ENCODE measurements around the gene SMG6.
"Not testable (repeated sequence)": the region's sequence is repeated elsewhere in the genome, so short reads cannot be mapped to it uniquely, and the experiment has no call there.

The SMG6 gene

GRCh38 chr17:2323629-2324314 is 20.2 kb upstream of the SMG6 start:
- CTCF ChIA-PET = interaction anchor here (1.4 kb wide), 1 partner anchor 8 kb away, joined by 4 read pairs; no protein-coding TSS in a partner anchor
- peaks cover 20 to 66% (median 48%) of the 10 kb centered on the region in 4 experiments for H3K36me3 ChIP-seq (ENCODE audit: control insufficient read depth in 4 of 4, insufficient read depth in 4 of 4, low read length in 3 of 4)

GRCh38 chr17:2321399-2321798 is 17.8 kb upstream of the SMG6 start:
- Histone ChIP-seq H3K27ac (ENCODE audit: insufficient read depth in 1 of 2, low read depth in 1 of 2, low read length in 2 of 2, poor library complexity in 1 of 2, severe bottlenecking in 2 of 2) (no peak overlapping the region), H3K4me3 (ENCODE audit: control insufficient read depth in 1 of 7, extremely low read depth in 1 of 7, insufficient read depth in 4 of 7, low read depth in 2 of 7, low read length in 6 of 7) (no peak overlapping the region), H3K36me3 (ENCODE audit: control insufficient read depth in 4 of 4, insufficient read depth in 4 of 4, low read length in 3 of 4) (peaks cover 20 to 50% (median 40%) of the 10 kb centered on the region in 4 experiments), H3K27me3 (replicated peaks in 2 of 5; ENCODE audit: control insufficient read depth in 4 of 5, insufficient read depth in 5 of 5, low read length in 4 of 5) (no peaks in the 10 kb centered on the region), H3K9me3 (ENCODE audit: control extremely low read depth in 1 of 5, control insufficient read depth in 4 of 5, insufficient read depth in 2 of 5, low read depth in 1 of 5, low read length in 4 of 5) (no peaks in the 10 kb centered on the region), H3K4me1 (ENCODE audit: control extremely low read depth in 1 of 4, control insufficient read depth in 4 of 4, insufficient read depth in 4 of 4, low read length in 3 of 4) (peaks cover 0 to 3% (median 0%) of the 10 kb centered on the region in 4 experiments)
- POLR2A ChIA-PET = interaction anchor here (0.6 kb wide), 1 partner anchor 12 kb away, joined by 4 read pairs; no protein-coding TSS in a partner anchor
- WGBS (ENCODE audit: insufficient coverage) = 100% methylated on average over 1 of the region's 1 CpG
- no peak for DNase-seq
- CTCF ChIA-PET = interaction anchor here (3.1 kb wide), 1 partner anchor 14 kb away, joined by 9 read pairs; no protein-coding TSS in a partner anchor

More at GRCh38 chr17:2323629-2324314, 20.2 kb upstream of the SMG6 start:
- POLR2A ChIA-PET = no interaction called here
- 92% methylated on average over 2 of the region's 2 CpGs for WGBS (ENCODE audit: insufficient coverage)
- Histone ChIP-seq H3K27ac (ENCODE audit: insufficient read depth in 1 of 2, low read depth in 1 of 2, low read length in 2 of 2, poor library complexity in 1 of 2, severe bottlenecking in 2 of 2) (no peak overlapping the region), H3K4me3 (ENCODE audit: control insufficient read depth in 1 of 7, extremely low read depth in 1 of 7, insufficient read depth in 4 of 7, low read depth in 2 of 7, low read length in 6 of 7) (no peak overlapping the region), H3K4me1 (ENCODE audit: control extremely low read depth in 1 of 4, control insufficient read depth in 4 of 4, insufficient read depth in 4 of 4, low read length in 3 of 4) (peaks cover 0 to 1% (median 0%) of the 10 kb centered on the region in 4 experiments), H3K27me3 (replicated peaks in 2 of 5; ENCODE audit: control insufficient read depth in 4 of 5, insufficient read depth in 5 of 5, low read length in 4 of 5) (no peaks in the 10 kb centered on the region), H3K9me3 (ENCODE audit: control extremely low read depth in 1 of 5, control insufficient read depth in 4 of 5, insufficient read depth in 2 of 5, low read depth in 1 of 5, low read length in 4 of 5) (no peaks in the 10 kb centered on the region)
- DNase-seq = no peak

GRCh38 chr17:2319051-2319450 is 15.5 kb upstream of the SMG6 start:
- H3K9me3 ChIP-seq (ENCODE audit: control extremely low read depth in 1 of 5, control insufficient read depth in 4 of 5, insufficient read depth in 2 of 5, low read depth in 1 of 5, low read length in 4 of 5) = no peaks in the 10 kb centered on the region
- no peaks in the 10 kb centered on the region for H3K27me3 ChIP-seq (replicated peaks in 2 of 5; ENCODE audit: control insufficient read depth in 4 of 5, insufficient read depth in 5 of 5, low read length in 4 of 5)
- ChIA-PET CTCF (interaction anchor here (3.1 kb wide), 1 partner anchor 12 kb away, joined by 9 read pairs; no protein-coding TSS in a partner anchor), POLR2A (no interaction called here)
- no peak overlapping the region for H3K4me3 ChIP-seq (ENCODE audit: control insufficient read depth in 1 of 7, extremely low read depth in 1 of 7, insufficient read depth in 4 of 7, low read depth in 2 of 7, low read length in 6 of 7)
- peaks cover 0 to 3% (median 0%) of the 10 kb centered on the region in 4 experiments for H3K4me1 ChIP-seq (ENCODE audit: control extremely low read depth in 1 of 4, control insufficient read depth in 4 of 4, insufficient read depth in 4 of 4, low read length in 3 of 4)
- no peak overlapping the region for H3K27ac ChIP-seq (ENCODE audit: insufficient read depth in 1 of 2, low read depth in 1 of 2, low read length in 2 of 2, poor library complexity in 1 of 2, severe bottlenecking in 2 of 2)
- no peak for DNase-seq
- H3K36me3 ChIP-seq (ENCODE audit: control insufficient read depth in 4 of 4, insufficient read depth in 4 of 4, low read length in 3 of 4) = peaks cover 11 to 28% (median 22%) of the 10 kb centered on the region in 4 experiments

GRCh38 chr17:2317796-2318195 is 14.2 kb upstream of the SMG6 start:
- H3K27ac ChIP-seq (ENCODE audit: insufficient read depth in 1 of 2, low read depth in 1 of 2, low read length in 2 of 2, poor library complexity in 1 of 2, severe bottlenecking in 2 of 2) = no peak overlapping the region
- DNase-seq = no peak
- H3K4me1 ChIP-seq (ENCODE audit: control extremely low read depth in 1 of 4, control insufficient read depth in 4 of 4, insufficient read depth in 4 of 4, low read length in 3 of 4) = peaks cover 0 to 3% (median 0%) of the 10 kb centered on the region in 4 experiments
- ChIA-PET POLR2A (interaction anchor here (0.9 kb wide), 1 partner anchor 9 kb away, joined by 6 read pairs; no protein-coding TSS in a partner anchor), CTCF (interaction anchor here (1.4 kb wide), 1 partner anchor 64 kb away, joined by 3 read pairs; no protein-coding TSS in a partner anchor)
- no peaks in the 10 kb centered on the region for H3K9me3 ChIP-seq (ENCODE audit: control extremely low read depth in 1 of 5, control insufficient read depth in 4 of 5, insufficient read depth in 2 of 5, low read depth in 1 of 5, low read length in 4 of 5)
- 97% methylated on average over 3 of the region's 3 CpGs for WGBS (ENCODE audit: insufficient coverage)
- H3K27me3 ChIP-seq (replicated peaks in 2 of 5; ENCODE audit: control insufficient read depth in 4 of 5, insufficient read depth in 5 of 5, low read length in 4 of 5) = no peaks in the 10 kb centered on the region
- H3K4me3 ChIP-seq (ENCODE audit: control insufficient read depth in 1 of 7, extremely low read depth in 1 of 7, insufficient read depth in 4 of 7, low read depth in 2 of 7, low read length in 6 of 7) = no peak overlapping the region
- peaks cover 0 to 15% (median 10%) of the 10 kb centered on the region in 4 experiments for H3K36me3 ChIP-seq (ENCODE audit: control insufficient read depth in 4 of 4, insufficient read depth in 4 of 4, low read length in 3 of 4)

GRCh38 chr17:2316916-2317205 is 13.3 kb upstream of the SMG6 start:
- DNase-seq; H3K4me3 ChIP-seq (ENCODE audit: control insufficient read depth in 1 of 7, extremely low read depth in 1 of 7, insufficient read depth in 4 of 7, low read depth in 2 of 7, low read length in 6 of 7); H3K9me3 ChIP-seq (ENCODE audit: control extremely low read depth in 1 of 5, control insufficient read depth in 4 of 5, insufficient read depth in 2 of 5, low read depth in 1 of 5, low read length in 4 of 5); H3K4me1 ChIP-seq (ENCODE audit: control extremely low read depth in 1 of 4, control insufficient read depth in 4 of 4, insufficient read depth in 4 of 4, low read length in 3 of 4); POLR2A ChIA-PET; H3K27me3 ChIP-seq (replicated peaks in 2 of 5; ENCODE audit: control insufficient read depth in 4 of 5, insufficient read depth in 5 of 5, low read length in 4 of 5); H3K27ac ChIP-seq (ENCODE audit: insufficient read depth in 1 of 2, low read depth in 1 of 2, low read length in 2 of 2, poor library complexity in 1 of 2, severe bottlenecking in 2 of 2): not testable (repeated sequence)
- CTCF ChIA-PET = interaction anchor here (1.4 kb wide), 1 partner anchor 65 kb away, joined by 3 read pairs; no protein-coding TSS in a partner anchor
- 98% methylated on average over 5 of the region's 7 CpGs for WGBS (ENCODE audit: insufficient coverage)
- peaks cover 0 to 10% (median 4%) of the 10 kb centered on the region in 4 experiments for H3K36me3 ChIP-seq (ENCODE audit: control insufficient read depth in 4 of 4, insufficient read depth in 4 of 4, low read length in 3 of 4)

GRCh38 chr17:2312736-2313135 is 9.2 kb upstream of the SMG6 start:
- Histone ChIP-seq H3K36me3 (ENCODE audit: control insufficient read depth in 4 of 4, insufficient read depth in 4 of 4, low read length in 3 of 4) (no peaks in the 10 kb centered on the region), H3K9me3 (ENCODE audit: control extremely low read depth in 1 of 5, control insufficient read depth in 4 of 5, insufficient read depth in 2 of 5, low read depth in 1 of 5, low read length in 4 of 5) (no peaks in the 10 kb centered on the region), H3K27me3 (replicated peaks in 2 of 5; ENCODE audit: control insufficient read depth in 4 of 5, insufficient read depth in 5 of 5, low read length in 4 of 5) (no peaks in the 10 kb centered on the region), H3K4me1 (ENCODE audit: control extremely low read depth in 1 of 4, control insufficient read depth in 4 of 4, insufficient read depth in 4 of 4, low read length in 3 of 4) (no peaks in the 10 kb centered on the region), H3K4me3 (ENCODE audit: control insufficient read depth in 1 of 7, extremely low read depth in 1 of 7, insufficient read depth in 4 of 7, low read depth in 2 of 7, low read length in 6 of 7) (no peak overlapping the region), H3K27ac (ENCODE audit: insufficient read depth in 1 of 2, low read depth in 1 of 2, low read length in 2 of 2, poor library complexity in 1 of 2, severe bottlenecking in 2 of 2) (no peak overlapping the region)
- DNase-seq = no peak
- ChIA-PET CTCF (no interaction called here), POLR2A (no interaction called here)
- WGBS (ENCODE audit: insufficient coverage) = 93% methylated on average over 4 of the region's 5 CpGs

- CTCF ChIA-PET = no interaction called here
- no peak for DNase-seq
- Histone ChIP-seq H3K36me3 (ENCODE audit: control insufficient read depth in 4 of 4, insufficient read depth in 4 of 4, low read length in 3 of 4) (peaks cover 0 to 2% (median 0%) of the 10 kb centered on the region in 4 experiments), H3K27ac (ENCODE audit: insufficient read depth in 1 of 2, low read depth in 1 of 2, low read length in 2 of 2, poor library complexity in 1 of 2, severe bottlenecking in 2 of 2) (no peak overlapping the region), H3K4me3 (ENCODE audit: control insufficient read depth in 1 of 7, extremely low read depth in 1 of 7, insufficient read depth in 4 of 7, low read depth in 2 of 7, low read length in 6 of 7) (no peak overlapping the region), H3K9me3 (ENCODE audit: control extremely low read depth in 1 of 5, control insufficient read depth in 4 of 5, insufficient read depth in 2 of 5, low read depth in 1 of 5, low read length in 4 of 5) (no peaks in the 10 kb centered on the region), H3K27me3 (replicated peaks in 2 of 5; ENCODE audit: control insufficient read depth in 4 of 5, insufficient read depth in 5 of 5, low read length in 4 of 5) (no peaks in the 10 kb centered on the region), H3K4me1 (ENCODE audit: control extremely low read depth in 1 of 4, control insufficient read depth in 4 of 4, insufficient read depth in 4 of 4, low read length in 3 of 4) (peaks cover 0 to 3% (median 0%) of the 10 kb centered on the region in 4 experiments)
- WGBS (ENCODE audit: insufficient coverage) = 93% methylated on average over 6 of the region's 6 CpGs
- POLR2A ChIA-PET = no interaction called here
Observed at GRCh38 chr17:2309338-2310154, 6.0 kb upstream of the SMG6 start.

All from common myeloid progenitor, CD34-positive (primary cell).